Posterior vena cava (tissue), 2 donors: ENCODE results near the gene LRRC34. TPM values are rescaled to one million over a fixed set of nuclear protein-coding genes. Genes with fewer than 3 reads are reported as not detected.

ENCODE experiments used
- DNase-seq: peaks from one replicate; pipeline ENCODE4 v3.0.0-alpha.2; 2020; ENCODE audit warnings: low spot score
- intact Hi-C, 2 donors: fragments of 100-400 bp; cut with DNase I; formaldehyde crosslinking; loops; one replicate each; pipeline versions ENCODE4 v1.14.1 to v1.14.2; 2022 to 2023
- total RNA-seq, 2 donors: library from RNA; stranded (reverse); fragmentation: NEBNext Ultra II Directional; extraction: Animal tissue kit (Norgen Biotek cat#: 25700); gene quantifications; one replicate each; pipeline ENCODE4 v1.2.1, GENCODE V29; 2021
- donor health status: DM: yes; HTN: yes; CAD: no.
- donor health status: DM: yes; HTN: yes; CAD: no.

Gene LRRC34
- total RNA-seq, 2 donors from 2014 or later, result 1.9 to 4.8 TPM

GRCh38 chr3:169818316-169818715 is 5.6 kb upstream of the LRRC34 start:
- no peak for DNase-seq
- intact Hi-C loops, result no loop called here

- DNase-seq, result no peak
- intact Hi-C loops, result no loop called here
Observed at GRCh38 chr3:169815590-169816150, 3.0 kb upstream of the LRRC34 start.

- DNase-seq, result no peak
- intact Hi-C loops, result no loop called here
Observed at GRCh38 chr3:169813757-169814517, 1.2 kb upstream of the LRRC34 start.

- intact Hi-C loops, result no loop called here
- DNase-seq, result no peak
Observed at GRCh38 chr3:169813278-169813677, 574 bp upstream of the LRRC34 start.

- DNase-seq, result no peak
- intact Hi-C loops, result no loop called here
Observed at GRCh38 chr3:169811631-169812331, 923 bp downstream of the LRRC34 start.

- no peak for DNase-seq
- intact Hi-C loops, result no loop called here
Observed at GRCh38 chr3:169809230-169809795, 3.4 kb downstream of the LRRC34 start.

- DNase-seq, result no peak
- intact Hi-C loops, result no loop called here
Observed at GRCh38 chr3:169804681-169805080, 8.0 kb downstream of the LRRC34 start.

- intact Hi-C loops, result no loop called here
- DNase-seq, result no peak
Observed at GRCh38 chr3:169792359-169792758, 20.3 kb downstream of the LRRC34 start.

- no peak for DNase-seq
- intact Hi-C loops, result no loop called here
Observed at GRCh38 chr3:169790687-169791429, 21.8 kb downstream of the LRRC34 start.

- no peak for DNase-seq
- intact Hi-C loops, result no loop called here
Observed at GRCh38 chr3:169790219-169790618, 22.5 kb downstream of the LRRC34 start.

- no peak for DNase-seq
- intact Hi-C loops, result no loop called here
Observed at GRCh38 chr3:169787791-169788190, 24.9 kb downstream of the LRRC34 start.

- DNase-seq, result no peak
- intact Hi-C loops, result no loop called here
Observed at GRCh38 chr3:169787120-169787519, 25.6 kb downstream of the LRRC34 start.

GRCh38 chr3:169781209-169781855 is 31.4 kb downstream of the LRRC34 start:
- DNase-seq, result no peak
- intact Hi-C loops, result no loop called here

GRCh38 chr3:169780742-169781141 is 32.0 kb downstream of the LRRC34 start:
- intact Hi-C loops, result no loop called here
- DNase-seq, result no peak

GRCh38 chr3:169777822-169778221 is 34.9 kb downstream of the LRRC34 start:
- no peak for DNase-seq
- intact Hi-C loops, result no loop called here

- DNase-seq, result no peak
- intact Hi-C loops, result no loop called here
Observed at GRCh38 chr3:169774186-169774585, 38.5 kb downstream of the LRRC34 start.

- intact Hi-C loops, result no loop called here
- peak; percentile 98 for DNase-seq
Observed at GRCh38 chr3:169772897-169773816, 39.5 kb downstream of the LRRC34 start, which contains the start of gene MYNN. Gene MYNN (plus strand): TSS chr3:169773396. CDS start chr3:169774296, 900 bp downstream.

- intact Hi-C loops, result no loop called here
- DNase-seq, result peak; percentile 88
Observed at GRCh38 chr3:169772305-169772896, 40.3 kb downstream of the LRRC34 start.
